Measurements from ENCODE around the gene SLIT3.

- TF ChIP-seq, protein P1, sequence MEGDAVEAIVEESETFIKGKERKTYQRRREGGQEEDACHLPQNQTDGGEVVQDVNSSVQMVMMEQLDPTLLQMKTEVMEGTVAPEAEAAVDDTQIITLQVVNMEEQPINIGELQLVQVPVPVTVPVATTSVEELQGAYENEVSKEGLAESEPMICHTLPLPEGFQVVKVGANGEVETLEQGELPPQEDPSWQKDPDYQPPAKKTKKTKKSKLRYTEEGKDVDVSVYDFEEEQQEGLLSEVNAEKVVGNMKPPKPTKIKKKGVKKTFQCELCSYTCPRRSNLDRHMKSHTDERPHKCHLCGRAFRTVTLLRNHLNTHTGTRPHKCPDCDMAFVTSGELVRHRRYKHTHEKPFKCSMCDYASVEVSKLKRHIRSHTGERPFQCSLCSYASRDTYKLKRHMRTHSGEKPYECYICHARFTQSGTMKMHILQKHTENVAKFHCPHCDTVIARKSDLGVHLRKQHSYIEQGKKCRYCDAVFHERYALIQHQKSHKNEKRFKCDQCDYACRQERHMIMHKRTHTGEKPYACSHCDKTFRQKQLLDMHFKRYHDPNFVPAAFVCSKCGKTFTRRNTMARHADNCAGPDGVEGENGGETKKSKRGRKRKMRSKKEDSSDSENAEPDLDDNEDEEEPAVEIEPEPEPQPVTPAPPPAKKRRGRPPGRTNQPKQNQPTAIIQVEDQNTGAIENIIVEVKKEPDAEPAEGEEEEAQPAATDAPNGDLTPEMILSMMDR (IDR thresholded peaks at IDR 0.05; ENCODE audit: insufficient read depth, low read length), result no peak
- no peak for TF ChIP-seq POLR2AphosphoS5 (IDR thresholded peaks at IDR 0.05; ENCODE audit: low read depth)
- no peak for TF ChIP-seq GABPA (IDR thresholded peaks at IDR 0.05; ENCODE audit: low read depth)
- TF ChIP-seq REST (IDR thresholded peaks at IDR 0.05; ENCODE audit: insufficient replicate concordance, low read depth), result no peak
Measured at GRCh38 chr5:168788786-168789185, 512.2 kb downstream of the SLIT3 start.
